Measurements from ENCODE around the gene AIG1. TPM values are rescaled to one million over a fixed set of nuclear protein-coding genes. Genes with fewer than 3 reads are reported as not detected.

AIG1 gene
- total and polyA plus RNA-seq, 2 of the 13 experiments (the other 11 are each of a cell fraction or from before 2014, with no cell fraction given) = 115 to 197 TPM

- Histone ChIP-seq H3K27ac (ENCODE audit: extremely low read length, insufficient read depth, low read length) (no peak overlapping the region), H3K27me3 (ENCODE audit: control insufficient read depth in 1 of 2, insufficient read depth in 2 of 2, low read length in 2 of 2) (no peaks in the 10 kb centered on the region), H2AFZ (ENCODE audit: low read length) (no peak overlapping the region), H3K36me3 (replicated peaks in 1 of 2; ENCODE audit: control insufficient read depth in 1 of 2, insufficient read depth in 2 of 2, low read length in 2 of 2) (peaks cover 0 to 27% of the 10 kb centered on the region in 2 experiments; a peak in 2 of 5 replicates), H3K4me1 (ENCODE audit: insufficient read depth, low read length) (no peaks in the 10 kb centered on the region), H4K20me1 (ENCODE audit: insufficient read depth, low read length) (no peaks in the 10 kb centered on the region), H3K9ac (ENCODE audit: insufficient read depth, low read depth, low read length) (no peak overlapping the region), H3K4me3 (replicated peaks in 1 of 3; ENCODE audit: insufficient read depth in 1 of 3, low read depth in 2 of 3, low read length in 3 of 3) (no peak overlapping the region), H3K79me2 (ENCODE audit: insufficient read depth, low read length) (no peaks in the 10 kb centered on the region), H3K4me2 (ENCODE audit: low read depth, low read length) (no peak overlapping the region), H3K9me3 (ENCODE audit: low read length) (peaks cover 8% of the 10 kb centered on the region; the same call in 1 of the 2 replicates)
- CTCF ChIA-PET (ENCODE audit: low intra/inter-chr PET ratio, low total read pairs) = no interaction called here
- WGBS (ENCODE audit: low lambda C conversion rate) = 100% methylated on average over 1 of the region's 1 CpG
- in situ Hi-C loops (cut with HindIII; ENCODE audit: extremely low pct_ligation_motif_present, low pct_unique_long_range_greater_than_20kb) = no loop called here
- ATAC-seq (no peak), DNase-seq (ENCODE audit: low spot score) (no peak), FAIRE-seq (peak; percentile 34)
- intact Hi-C loops (cut with micrococcal nuclease; ENCODE audit: unreplicated experiment) = no loop called here
- no TSS peak for BruUV-seq (replicated peaks)
- POLR2A ChIA-PET = no interaction called here
- TF ChIP-seq ZNF710 (CRISPR knock-in tag; IDR thresholded peaks at IDR 0.05; ENCODE audit: borderline replicate concordance) (no peak), JDP2 (CRISPR knock-in tag; IDR thresholded peaks at IDR 0.05; ENCODE audit: borderline replicate concordance) (no peak), TOE1 (CRISPR knock-in tag; IDR thresholded peaks at IDR 0.05) (no peak), BCLAF1 (IDR thresholded peaks at IDR 0.05) (no peak), ZNF510 (CRISPR knock-in tag; IDR thresholded peaks at IDR 0.05; ENCODE audit: low read depth) (no peak), GLMP (CRISPR knock-in tag; IDR thresholded peaks at IDR 0.05; ENCODE audit: borderline replicate concordance) (no peak), PITX1 (CRISPR knock-in tag; IDR thresholded peaks at IDR 0.05) (no peak), TERF1 (CRISPR knock-in tag; IDR thresholded peaks at IDR 0.05) (no peak), TFAP4 (IDR thresholded peaks at IDR 0.05; ENCODE audit: borderline replicate concordance, low read depth) (no peak), ZNF687 (CRISPR knock-in tag; IDR thresholded peaks at IDR 0.05) (no peak), SAP130 (CRISPR knock-in tag; IDR thresholded peaks at IDR 0.05; ENCODE audit: low read depth) (no peak)
Measured at GRCh38 chr6:143174951-143175350, 114.3 kb downstream of the AIG1 start.

Data from HepG2 (cell line).